HCT116 (cell line): ENCODE measurements around the gene ZNF74. TPM values are rescaled to one million over a fixed set of nuclear protein-coding genes. Genes with fewer than 3 reads are reported as not detected.

ENCODE experiments used
- ATAC-seq: fragments of 200-7000 bp; cut with Tn5 transposase; 2 replicates; pipeline ENCODE4 v1.9.1; 2020; ENCODE audit warnings: mild to moderate bottlenecking, moderate library complexity
- BruUV-seq: library from RNA; stranded (reverse); fragments of 400-500 nt; replicated peaks from 2 replicates; lab custom pipeline; 2021; lab: Mats Ljungman, UMichigan
- CTCF ChIA-PET: fragments of 300-600 bp; sonication (Branson Sonifier 250); formaldehyde crosslinking; loops from one replicate; lab custom pipeline; 2021; ENCODE audit warnings: antibody characterized with exemption; lab: Charles Lee
- POLR2A ChIA-PET: fragments of 300-600, 350-600 bp; sonication (Branson Sonifier 250); formaldehyde crosslinking; loops from one replicate; lab custom pipeline; 2021; ENCODE audit warnings: antibody characterized with exemption; lab: Charles Lee
- RAD21 ChIA-PET, 2 experiments: fragments of 300-600 bp; sonication (Branson Sonifier 250); formaldehyde crosslinking; loops; one replicate each; lab custom pipeline; 2023; ENCODE audit warnings: low total read pairs in 2 of 2; ENCODE audit not compliant: uncharacterized antibody in 2 of 2, unreplicated experiment in 2 of 2, low non-redundant PET in 1 of 2; lab: Charles Lee
- DNase-seq: peaks from one replicate; pipeline ENCODE4 v3.0.0-alpha.2; 2010; ENCODE audit warnings: low read depth, low spot score
- H2AFZ ChIP-seq: fragments of 200-600 bp; shearing (Covaris generic), sonication (generic); 2 replicates; pipeline ENCODE4 v1.6.1; 2017; ENCODE audit warnings: low read depth, mixed run types, mixed read lengths, antibody characterized with exemption, low read length; ENCODE audit not compliant: poor library complexity, severe bottlenecking
- H3K27ac ChIP-seq: 2 replicates; pipeline ENCODE4 v1.5.1; 2012; ENCODE audit warnings: low read depth, low read length
- H3K27me3 ChIP-seq: fragments of 200-600 bp; sonication (generic); 2 replicates; pipeline ENCODE4 v1.6.1; 2016; ENCODE audit warnings: mixed run types, low read length, mixed read lengths; ENCODE audit not compliant: insufficient read depth
- H3K36me3 ChIP-seq, 2 experiments: fragments of 200-500 bp in 1 of 2; fragments of 200-600 bp in 1 of 2; sonication (Bioruptor generic) in 1 of 2; sonication (generic) in 1 of 2; 2 replicates each; pipeline versions ENCODE4 v1.5.1 to v1.6.1; 2014 to 2016; ENCODE audit warnings: low read length in 2 of 2, inconsistent platforms in 1 of 2, mixed read lengths in 1 of 2, mixed run types in 1 of 2; ENCODE audit not compliant: insufficient read depth in 2 of 2, control insufficient read depth in 1 of 2
- H3K4me1 ChIP-seq, 2 experiments: fragments of 200-600 bp in 1 of 2; sonication (generic) in 1 of 2; 2 replicates each; pipeline versions ENCODE4 v1.5.1 to v1.6.1; 2012 to 2017; ENCODE audit warnings: low read length in 2 of 2, inconsistent platforms in 1 of 2, mild to moderate bottlenecking in 1 of 2, mixed read lengths in 1 of 2, mixed run types in 1 of 2, moderate library complexity in 1 of 2; ENCODE audit not compliant: insufficient read depth in 2 of 2, control insufficient read depth in 1 of 2
- H3K4me2 ChIP-seq: fragments of 200-600 bp; sonication (generic); 2 replicates; pipeline ENCODE4 v1.6.1; 2017; ENCODE audit warnings: mixed run types, low read length, mixed read lengths
- H3K4me3 ChIP-seq, 2 experiments: fragments of 200-600 bp in 1 of 2; sonication (generic) in 1 of 2; replicated peaks in 1 of 2; 2 replicates each; pipeline ENCODE4 v1.5.1; 2011 to 2016; ENCODE audit warnings: low read length in 2 of 2, control low read depth in 1 of 2, low read depth in 1 of 2, mild to moderate bottlenecking in 1 of 2, mixed read lengths in 1 of 2, mixed run types in 1 of 2
- H3K79me2 ChIP-seq: fragments of 200-600 bp; sonication (generic); 2 replicates; pipeline ENCODE4 v1.6.1; 2017; ENCODE audit warnings: mild to moderate bottlenecking, mixed run types, low read length, moderate library complexity, mixed read lengths; ENCODE audit not compliant: insufficient read depth
- H3K9ac ChIP-seq: fragments of 200-600 bp; sonication (generic); 2 replicates; pipeline ENCODE4 v1.6.1; 2016; ENCODE audit warnings: low read length, mixed read lengths
- H3K9me2 ChIP-seq: fragments of 200-600 bp; sonication (generic), shearing (Covaris generic); 2 replicates; pipeline ENCODE4 v1.6.1; 2017; ENCODE audit warnings: mixed run types, mild to moderate bottlenecking, moderate library complexity; ENCODE audit not compliant: insufficient read depth
- H3K9me3 ChIP-seq, 2 experiments: fragments of 200-500 bp in 1 of 2; fragments of 200-600 bp in 1 of 2; sonication (Bioruptor generic) in 1 of 2; sonication (generic) in 1 of 2; 2 replicates each; pipeline ENCODE4 v1.6.1; 2014 to 2017; ENCODE audit warnings: low read length in 2 of 2, mixed read lengths in 2 of 2, inconsistent platforms in 1 of 2, low read depth in 1 of 2, mild to moderate bottlenecking in 1 of 2, mixed run types in 1 of 2, moderate library complexity in 1 of 2; ENCODE audit not compliant: control insufficient read depth in 1 of 2, insufficient read depth in 1 of 2
- H4K20me1 ChIP-seq: fragments of 200-600 bp; sonication (generic), shearing (Covaris generic); 2 replicates; pipeline ENCODE4 v1.6.1; 2017; ENCODE audit warnings: mixed run types, mild to moderate bottlenecking, moderate library complexity; ENCODE audit not compliant: insufficient read depth
- CBX3 ChIP-seq: IDR thresholded peaks from 2 replicates; pipeline ENCODE4 v1.6.1; 2012; ENCODE audit warnings: low read depth
- ZNF274 ChIP-seq: fragments of 200-500 bp; sonication (Bioruptor generic); IDR thresholded peaks from 2 replicates; pipeline ENCODE4 v1.6.1; 2014; ENCODE audit warnings: mild to moderate bottlenecking, low read depth, low read length, inconsistent platforms
- intact Hi-C: fragments of 100-400 bp; cut with micrococcal nuclease; formaldehyde crosslinking; loops from 2 replicates; pipeline ENCODE4 v1.10.0; 2022
- total RNA-seq: library from RNA; stranded (reverse); gene quantifications from one replicate; pipeline ENCODE4 v1.2.1, GENCODE V29; 2021; ENCODE audit not compliant: unreplicated experiment
- TF ChIP-seq, protein P1 (sequence below): IDR thresholded peaks from 2 replicates; pipeline ENCODE4 v1.6.1; 2012; ENCODE audit warnings: low read depth

Gene ZNF74
- total RNA-seq, 1 experiment from 2014 or later: 15.4 TPM

DNA sequence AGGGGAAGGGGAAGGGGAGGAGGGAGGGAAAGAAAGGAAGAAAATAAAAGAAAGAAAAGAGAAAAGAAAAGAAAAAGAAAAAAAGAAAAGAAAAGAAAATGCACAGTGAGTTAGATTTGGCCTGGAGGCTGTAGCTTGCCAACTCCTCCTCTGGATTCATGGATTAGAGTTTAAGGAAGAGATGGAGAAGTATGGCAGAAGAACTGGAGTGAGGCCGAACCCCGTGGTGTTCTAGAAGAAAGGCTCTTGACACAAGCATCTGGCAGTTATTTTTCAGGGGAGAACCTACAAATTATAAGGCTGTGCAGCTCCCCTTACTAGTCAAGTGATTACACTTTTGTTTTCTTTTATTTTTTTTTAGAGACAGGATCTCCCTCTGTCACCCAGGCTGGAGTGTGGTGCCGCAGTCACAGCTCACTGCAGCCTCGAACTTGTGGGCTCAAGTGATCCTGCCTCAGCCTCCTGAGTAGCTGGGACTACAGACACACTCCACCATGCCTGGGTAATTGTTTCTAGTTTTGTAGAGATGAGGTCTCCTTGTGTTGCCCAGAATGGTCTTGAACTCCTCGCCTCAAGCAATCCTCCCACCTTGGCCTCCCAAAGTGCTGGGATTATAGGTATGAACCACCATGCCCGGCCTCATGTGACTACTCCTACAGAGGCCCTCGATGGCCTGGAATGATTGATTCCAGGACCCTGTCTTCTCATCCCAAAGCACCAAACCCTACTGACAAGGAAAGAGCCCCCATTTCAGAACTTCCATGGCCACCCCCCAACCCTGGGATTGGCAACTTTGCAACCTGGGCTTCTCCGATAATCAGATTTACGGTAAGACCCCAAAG, 19.5 kb downstream of the ZNF74 start:
- ChIA-PET RAD21 (no interaction called here), POLR2A (no interaction called here)

More for the DNA sequence above, 19.5 kb downstream of the ZNF74 start:
- H3K4me1 ChIP-seq: peaks cover 0 to 7% of the 10 kb centered on the region in 2 experiments; a peak in 1 of 4 replicates
- intact Hi-C loops: no loop called here
- H3K36me3 ChIP-seq: no peaks in the 10 kb centered on the region
- no peak for ATAC-seq
- BruUV-seq: no TSS peak
- no peaks in the 10 kb centered on the region for H4K20me1 ChIP-seq
- no peak overlapping the region for H3K4me2 ChIP-seq
- H3K79me2 ChIP-seq: no peaks in the 10 kb centered on the region
- no peak for DNase-seq
- no peaks in the 10 kb centered on the region for H3K9me3 ChIP-seq
- H3K27ac ChIP-seq: no peak overlapping the region
- CTCF ChIA-PET: interaction anchor here (1.1 kb wide), 1 partner anchor 11 kb away, joined by 3 read pairs; no protein-coding TSS in a partner anchor
- no peak for TF ChIP-seq CBX3
- TF ChIP-seq, protein P1, sequence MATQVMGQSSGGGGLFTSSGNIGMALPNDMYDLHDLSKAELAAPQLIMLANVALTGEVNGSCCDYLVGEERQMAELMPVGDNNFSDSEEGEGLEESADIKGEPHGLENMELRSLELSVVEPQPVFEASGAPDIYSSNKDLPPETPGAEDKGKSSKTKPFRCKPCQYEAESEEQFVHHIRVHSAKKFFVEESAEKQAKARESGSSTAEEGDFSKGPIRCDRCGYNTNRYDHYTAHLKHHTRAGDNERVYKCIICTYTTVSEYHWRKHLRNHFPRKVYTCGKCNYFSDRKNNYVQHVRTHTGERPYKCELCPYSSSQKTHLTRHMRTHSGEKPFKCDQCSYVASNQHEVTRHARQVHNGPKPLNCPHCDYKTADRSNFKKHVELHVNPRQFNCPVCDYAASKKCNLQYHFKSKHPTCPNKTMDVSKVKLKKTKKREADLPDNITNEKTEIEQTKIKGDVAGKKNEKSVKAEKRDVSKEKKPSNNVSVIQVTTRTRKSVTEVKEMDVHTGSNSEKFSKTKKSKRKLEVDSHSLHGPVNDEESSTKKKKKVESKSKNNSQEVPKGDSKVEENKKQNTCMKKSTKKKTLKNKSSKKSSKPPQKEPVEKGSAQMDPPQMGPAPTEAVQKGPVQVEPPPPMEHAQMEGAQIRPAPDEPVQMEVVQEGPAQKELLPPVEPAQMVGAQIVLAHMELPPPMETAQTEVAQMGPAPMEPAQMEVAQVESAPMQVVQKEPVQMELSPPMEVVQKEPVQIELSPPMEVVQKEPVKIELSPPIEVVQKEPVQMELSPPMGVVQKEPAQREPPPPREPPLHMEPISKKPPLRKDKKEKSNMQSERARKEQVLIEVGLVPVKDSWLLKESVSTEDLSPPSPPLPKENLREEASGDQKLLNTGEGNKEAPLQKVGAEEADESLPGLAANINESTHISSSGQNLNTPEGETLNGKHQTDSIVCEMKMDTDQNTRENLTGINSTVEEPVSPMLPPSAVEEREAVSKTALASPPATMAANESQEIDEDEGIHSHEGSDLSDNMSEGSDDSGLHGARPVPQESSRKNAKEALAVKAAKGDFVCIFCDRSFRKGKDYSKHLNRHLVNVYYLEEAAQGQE: no peak
- TF ChIP-seq ZNF274: no peak
- no peak overlapping the region for H3K9ac ChIP-seq
- H2AFZ ChIP-seq: no peak overlapping the region
- H3K9me2 ChIP-seq: no peaks in the 10 kb centered on the region
- H3K4me3 ChIP-seq: no peak overlapping the region
- no peaks in the 10 kb centered on the region for H3K27me3 ChIP-seq
